ENCODE results near the gene EIPR1.

Gene EIPR1

DNA sequence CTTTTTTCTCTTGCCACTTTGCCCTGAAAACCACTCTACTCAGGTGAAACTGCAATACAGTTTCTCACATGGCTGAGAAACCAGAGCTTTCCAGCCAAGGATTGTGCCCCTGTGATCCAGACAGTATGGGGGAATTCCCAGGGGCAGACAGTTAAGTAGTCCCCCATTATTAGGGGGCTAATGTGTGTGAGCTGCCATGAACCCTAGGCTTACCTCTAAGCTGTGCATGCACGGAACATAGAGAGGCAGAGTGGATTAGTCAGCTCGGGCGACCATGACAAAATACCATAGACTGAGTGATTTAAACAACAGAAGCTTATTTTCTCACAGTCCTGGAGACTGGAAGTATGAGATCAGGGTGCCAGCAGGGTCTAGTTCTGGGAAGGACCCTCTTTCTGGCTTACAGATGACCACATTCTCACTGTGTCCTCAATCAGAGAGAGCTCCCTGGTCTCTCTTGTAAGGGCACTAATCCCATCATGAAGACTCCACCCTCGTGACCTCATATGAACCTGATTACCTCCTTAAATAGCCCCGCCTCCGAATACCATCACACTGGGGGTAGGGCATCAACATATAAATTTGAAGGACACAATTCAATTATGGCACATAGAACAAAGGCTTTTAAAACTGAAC, 215.1 kb downstream of the EIPR1 start:
- Histone ChIP-seq H3K27me3 (ENCODE audit: insufficient read depth, poor library complexity, severe bottlenecking) (no peaks in the 10 kb centered on the region), H3K9me3 (ENCODE audit: severe bottlenecking) (peaks cover 2% of the 10 kb centered on the region), H3K27ac (ENCODE audit: poor library complexity, severe bottlenecking) (no peak overlapping the region), H3K4me3 (ENCODE audit: severe bottlenecking) (no peak overlapping the region), H3K36me3 (ENCODE audit: low read depth) (no peaks in the 10 kb centered on the region), H3K4me1 (ENCODE audit: insufficient read depth, poor library complexity, severe bottlenecking) (no peaks in the 10 kb centered on the region)
- ATAC-seq (ENCODE audit: low read depth) (no peak), DNase-seq (ENCODE audit: low spot score) (no peak)
- TF ChIP-seq, protein P1, sequence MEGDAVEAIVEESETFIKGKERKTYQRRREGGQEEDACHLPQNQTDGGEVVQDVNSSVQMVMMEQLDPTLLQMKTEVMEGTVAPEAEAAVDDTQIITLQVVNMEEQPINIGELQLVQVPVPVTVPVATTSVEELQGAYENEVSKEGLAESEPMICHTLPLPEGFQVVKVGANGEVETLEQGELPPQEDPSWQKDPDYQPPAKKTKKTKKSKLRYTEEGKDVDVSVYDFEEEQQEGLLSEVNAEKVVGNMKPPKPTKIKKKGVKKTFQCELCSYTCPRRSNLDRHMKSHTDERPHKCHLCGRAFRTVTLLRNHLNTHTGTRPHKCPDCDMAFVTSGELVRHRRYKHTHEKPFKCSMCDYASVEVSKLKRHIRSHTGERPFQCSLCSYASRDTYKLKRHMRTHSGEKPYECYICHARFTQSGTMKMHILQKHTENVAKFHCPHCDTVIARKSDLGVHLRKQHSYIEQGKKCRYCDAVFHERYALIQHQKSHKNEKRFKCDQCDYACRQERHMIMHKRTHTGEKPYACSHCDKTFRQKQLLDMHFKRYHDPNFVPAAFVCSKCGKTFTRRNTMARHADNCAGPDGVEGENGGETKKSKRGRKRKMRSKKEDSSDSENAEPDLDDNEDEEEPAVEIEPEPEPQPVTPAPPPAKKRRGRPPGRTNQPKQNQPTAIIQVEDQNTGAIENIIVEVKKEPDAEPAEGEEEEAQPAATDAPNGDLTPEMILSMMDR (IDR thresholded peaks at IDR 0.05; ENCODE audit: poor library complexity, severe bottlenecking) = no peak

DNA sequence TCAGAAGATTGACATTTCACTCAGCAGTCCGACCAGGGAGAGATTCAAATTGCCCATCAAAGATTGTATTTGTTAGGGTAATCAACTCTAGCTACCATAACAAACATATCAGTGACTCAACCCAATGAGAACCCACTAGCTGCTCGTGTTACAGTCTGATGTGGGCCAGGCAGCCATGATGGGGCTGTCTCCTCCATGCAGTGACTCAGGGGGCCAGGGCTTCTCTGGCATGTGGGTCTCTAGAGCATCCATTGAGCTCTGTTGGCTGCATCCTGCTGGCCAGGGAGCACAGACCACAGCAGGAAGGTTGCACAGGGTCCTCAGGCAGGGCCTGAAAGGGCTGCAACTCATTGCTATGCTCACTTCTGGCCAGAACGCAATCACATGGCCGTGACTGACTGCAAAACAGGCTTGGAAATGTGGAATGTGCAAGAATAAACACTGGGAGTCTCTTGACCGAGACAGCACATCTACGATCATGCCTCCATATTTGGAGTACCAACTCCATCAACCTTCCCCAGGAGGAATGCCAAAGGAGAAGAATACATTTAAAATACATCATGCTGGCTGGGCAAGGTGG, 216.8 kb downstream of the EIPR1 start:
- DNase-seq (ENCODE audit: low spot score) = no peak
- Histone ChIP-seq H3K36me3 (ENCODE audit: low read depth) (no peaks in the 10 kb centered on the region), H3K4me1 (ENCODE audit: insufficient read depth, poor library complexity, severe bottlenecking) (no peaks in the 10 kb centered on the region), H3K27me3 (ENCODE audit: insufficient read depth, poor library complexity, severe bottlenecking) (no peaks in the 10 kb centered on the region), H3K9me3 (ENCODE audit: severe bottlenecking) (peaks cover 2% of the 10 kb centered on the region), H3K4me3 (ENCODE audit: severe bottlenecking) (no peak overlapping the region), H3K27ac (ENCODE audit: poor library complexity, severe bottlenecking) (no peak overlapping the region)
- TF ChIP-seq, protein P1 (IDR thresholded peaks at IDR 0.05; ENCODE audit: poor library complexity, severe bottlenecking) = no peak
- no peak for ATAC-seq (ENCODE audit: low read depth)

DNA sequence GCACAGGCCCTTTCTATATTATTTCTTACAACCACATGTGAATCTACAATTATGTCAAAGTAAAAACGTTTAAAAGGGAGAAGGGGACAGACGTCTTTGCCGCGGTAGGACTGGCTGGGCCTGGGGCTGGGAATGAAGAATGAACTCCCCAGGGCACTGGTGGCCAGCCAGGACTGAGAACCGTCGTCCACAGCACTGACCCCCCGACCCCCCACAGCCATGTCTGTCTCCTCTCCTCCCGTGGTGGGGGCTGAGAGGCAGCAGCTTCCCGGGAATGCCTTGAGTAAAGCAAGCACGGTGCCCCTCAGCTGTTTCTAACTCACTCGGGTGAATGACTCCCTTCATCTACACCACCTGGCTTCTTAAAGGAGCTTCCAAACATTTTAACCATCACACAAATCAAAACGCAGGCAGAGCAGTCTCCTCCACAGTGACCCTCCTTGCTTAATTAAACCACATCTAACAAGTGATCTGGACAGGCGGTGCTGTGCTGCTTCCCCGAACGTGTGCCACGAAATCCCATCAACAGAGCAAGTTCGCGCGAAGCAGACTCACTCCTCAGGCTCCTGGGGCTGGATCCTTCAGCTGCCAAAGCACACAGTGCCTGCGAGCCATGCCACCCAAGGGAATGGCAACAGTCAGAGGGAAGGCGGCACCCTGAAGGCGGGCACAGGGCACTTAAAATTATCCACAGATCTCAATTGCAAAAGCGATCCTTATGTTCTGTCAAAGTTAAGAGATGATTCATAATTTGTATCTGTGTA, 217.7 kb downstream of the EIPR1 start:
- TF ChIP-seq, protein P1 (IDR thresholded peaks at IDR 0.05; ENCODE audit: poor library complexity, severe bottlenecking) = no peak
- H3K4me1 ChIP-seq (ENCODE audit: insufficient read depth, poor library complexity, severe bottlenecking) = no peaks in the 10 kb centered on the region
- no peak overlapping the region for H3K27ac ChIP-seq (ENCODE audit: poor library complexity, severe bottlenecking)
- no peak for ATAC-seq (ENCODE audit: low read depth)
- no peaks in the 10 kb centered on the region for H3K27me3 ChIP-seq (ENCODE audit: insufficient read depth, poor library complexity, severe bottlenecking)
- H3K36me3 ChIP-seq (ENCODE audit: low read depth) = no peaks in the 10 kb centered on the region
- no peak for DNase-seq (ENCODE audit: low spot score)
- peaks cover 2% of the 10 kb centered on the region for H3K9me3 ChIP-seq (ENCODE audit: severe bottlenecking)
- H3K4me3 ChIP-seq (ENCODE audit: severe bottlenecking) = no peak overlapping the region

DNA sequence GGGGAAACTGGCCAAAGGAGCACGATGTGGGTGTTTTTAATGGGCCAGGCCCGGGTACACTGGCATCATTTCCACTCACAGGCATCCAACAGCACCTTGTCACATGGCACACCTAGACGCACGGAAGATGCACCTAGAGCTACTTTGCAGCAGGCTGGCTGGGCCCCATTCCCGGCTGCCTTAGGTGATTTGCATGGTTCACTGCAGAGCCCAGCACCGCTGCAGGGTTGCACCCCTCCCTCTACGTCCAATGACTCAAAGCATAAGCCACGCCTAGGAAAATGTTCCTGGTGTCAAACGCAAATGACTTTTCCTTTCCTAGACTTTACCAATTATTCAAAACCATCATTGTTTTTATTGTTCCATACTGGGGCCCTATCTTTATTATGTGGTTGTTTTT, 222.9 kb downstream of the EIPR1 start:
- no peak overlapping the region for H3K4me3 ChIP-seq (ENCODE audit: severe bottlenecking)
- no peak overlapping the region for H3K27ac ChIP-seq (ENCODE audit: poor library complexity, severe bottlenecking)
- H3K27me3 ChIP-seq (ENCODE audit: insufficient read depth, poor library complexity, severe bottlenecking) = no peaks in the 10 kb centered on the region
- ATAC-seq (ENCODE audit: low read depth) (no peak), DNase-seq (ENCODE audit: low spot score) (no peak)
- no peaks in the 10 kb centered on the region for H3K9me3 ChIP-seq (ENCODE audit: severe bottlenecking)
- TF ChIP-seq, protein P1 (IDR thresholded peaks at IDR 0.05; ENCODE audit: poor library complexity, severe bottlenecking) = no peak
- H3K36me3 ChIP-seq (ENCODE audit: low read depth) = no peaks in the 10 kb centered on the region
- no peaks in the 10 kb centered on the region for H3K4me1 ChIP-seq (ENCODE audit: insufficient read depth, poor library complexity, severe bottlenecking)

Data from RWPE2 (cell line).